ENCODE data around the gene MAP2K6. TPM values are rescaled to one million over a fixed set of nuclear protein-coding genes. Genes with fewer than 3 reads are reported as not detected.

The MAP2K6 gene
- total RNA-seq, 2 experiments from 2014 or later: 14.0 to 14.6 TPM

DNA sequence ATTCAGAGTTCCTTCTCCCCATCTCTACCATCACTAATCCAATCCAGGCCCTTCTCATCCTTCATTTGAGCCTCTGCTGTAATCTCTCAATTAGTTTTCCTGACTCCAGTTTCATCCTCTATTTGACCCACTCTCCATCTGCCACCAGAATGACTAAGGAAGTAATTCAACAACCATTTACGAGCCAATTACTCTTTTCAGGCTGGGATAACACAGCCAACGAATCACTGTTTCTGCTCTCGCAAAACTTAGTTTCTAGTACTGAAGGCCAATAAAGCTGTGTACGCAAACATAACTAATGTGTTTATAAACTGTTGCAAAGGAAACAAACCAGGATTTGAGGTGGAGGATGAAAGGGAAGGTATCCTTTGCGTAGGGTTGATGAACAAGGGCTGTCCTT, 53.7 kb downstream of the MAP2K6 start:
- Mint-ChIP-seq H3K36me3 (ENCODE audit: low read depth) (peaks cover 39% of the 10 kb centered on the region), H3K27ac (no peak overlapping the region), H3K4me1 (ENCODE audit: low read depth) (peaks cover 24% of the 10 kb centered on the region), H3K4me3 (no peak overlapping the region), H3K9me3 (no peaks in the 10 kb centered on the region), H3K27me3 (no peaks in the 10 kb centered on the region)
- TF ChIP-seq, protein P1, sequence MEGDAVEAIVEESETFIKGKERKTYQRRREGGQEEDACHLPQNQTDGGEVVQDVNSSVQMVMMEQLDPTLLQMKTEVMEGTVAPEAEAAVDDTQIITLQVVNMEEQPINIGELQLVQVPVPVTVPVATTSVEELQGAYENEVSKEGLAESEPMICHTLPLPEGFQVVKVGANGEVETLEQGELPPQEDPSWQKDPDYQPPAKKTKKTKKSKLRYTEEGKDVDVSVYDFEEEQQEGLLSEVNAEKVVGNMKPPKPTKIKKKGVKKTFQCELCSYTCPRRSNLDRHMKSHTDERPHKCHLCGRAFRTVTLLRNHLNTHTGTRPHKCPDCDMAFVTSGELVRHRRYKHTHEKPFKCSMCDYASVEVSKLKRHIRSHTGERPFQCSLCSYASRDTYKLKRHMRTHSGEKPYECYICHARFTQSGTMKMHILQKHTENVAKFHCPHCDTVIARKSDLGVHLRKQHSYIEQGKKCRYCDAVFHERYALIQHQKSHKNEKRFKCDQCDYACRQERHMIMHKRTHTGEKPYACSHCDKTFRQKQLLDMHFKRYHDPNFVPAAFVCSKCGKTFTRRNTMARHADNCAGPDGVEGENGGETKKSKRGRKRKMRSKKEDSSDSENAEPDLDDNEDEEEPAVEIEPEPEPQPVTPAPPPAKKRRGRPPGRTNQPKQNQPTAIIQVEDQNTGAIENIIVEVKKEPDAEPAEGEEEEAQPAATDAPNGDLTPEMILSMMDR (IDR thresholded peaks at IDR 0.05): no peak
- H3K4me3 ChIP-seq (ENCODE audit: low read length): no peak overlapping the region
- intact Hi-C loops (cut with DNase I, micrococcal nuclease): no loop called here
- no peak overlapping the region for H3K27ac ChIP-seq (ENCODE audit: low read depth in 1 of 2, low read length in 2 of 2)
- no peaks in the 10 kb centered on the region for H3K36me3 ChIP-seq (ENCODE audit: insufficient read depth, low read length)
- DNase-seq (no peak), ATAC-seq (ENCODE audit: poor library complexity) (no peak)
- H3K9me3 ChIP-seq (ENCODE audit: control insufficient read depth in 1 of 2, insufficient read depth in 1 of 2, low read length in 2 of 2): no peaks in the 10 kb centered on the region
- CTCF ChIA-PET: no interaction called here
- POLR2A ChIA-PET: no interaction called here
- H3K4me1 ChIP-seq (ENCODE audit: insufficient read depth, low read length): no peaks in the 10 kb centered on the region
- no peaks in the 10 kb centered on the region for H3K27me3 ChIP-seq (ENCODE audit: control insufficient read depth in 1 of 2, insufficient read depth in 2 of 2, low read length in 2 of 2)

- H3K9me3 ChIP-seq (ENCODE audit: control insufficient read depth in 1 of 2, insufficient read depth in 1 of 2, low read length in 2 of 2): no peaks in the 10 kb centered on the region
- TF ChIP-seq, protein P1 (IDR thresholded peaks at IDR 0.05): no peak
- H3K9me3 Mint-ChIP-seq: no peaks in the 10 kb centered on the region
- ChIA-PET CTCF (no interaction called here), POLR2A (no interaction called here)
- no peaks in the 10 kb centered on the region for H3K27me3 Mint-ChIP-seq
- H3K27ac Mint-ChIP-seq: no peak overlapping the region
- DNase-seq: no peak
- intact Hi-C loops (cut with DNase I, micrococcal nuclease): loop anchor here in 1 of 2 experiments (10.0 kb wide), 1 partner anchor 46 kb away; no protein-coding TSS in a partner anchor
- H3K4me3 Mint-ChIP-seq: no peak overlapping the region
- peaks cover 3% of the 10 kb centered on the region for H3K36me3 ChIP-seq (ENCODE audit: insufficient read depth, low read length)
- H3K4me1 ChIP-seq (ENCODE audit: insufficient read depth, low read length): no peaks in the 10 kb centered on the region
- H3K4me3 ChIP-seq (ENCODE audit: low read length): no peak overlapping the region
- peaks cover 26% of the 10 kb centered on the region for H3K4me1 Mint-ChIP-seq (ENCODE audit: low read depth)
- no peak overlapping the region for H3K27ac ChIP-seq (ENCODE audit: low read depth in 1 of 2, low read length in 2 of 2)
- no peaks in the 10 kb centered on the region for H3K27me3 ChIP-seq (ENCODE audit: control insufficient read depth in 1 of 2, insufficient read depth in 2 of 2, low read length in 2 of 2)
- H3K36me3 Mint-ChIP-seq (ENCODE audit: low read depth): peaks cover 48% of the 10 kb centered on the region
- ATAC-seq (ENCODE audit: poor library complexity): no peak
Observed at GRCh38 chr17:69470702-69471101, 56.2 kb downstream of the MAP2K6 start.

DNA sequence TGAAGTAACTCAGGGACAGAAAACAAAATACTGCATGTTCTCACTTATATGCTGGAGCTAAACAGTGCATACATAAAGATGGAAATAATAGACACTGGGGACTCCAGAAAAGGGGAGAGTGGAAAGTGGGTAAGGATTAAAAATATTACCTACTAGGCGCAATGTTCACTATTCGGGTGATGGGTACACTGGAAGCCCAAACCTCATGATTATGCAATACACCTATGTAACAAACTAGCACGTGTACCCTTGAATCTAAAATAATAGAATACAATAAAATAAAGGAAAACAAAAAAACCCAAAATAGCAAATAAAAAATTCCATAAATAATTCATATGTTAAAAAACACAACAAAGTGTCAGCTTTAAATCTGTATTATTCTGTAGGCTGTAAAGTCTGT, 56.9 kb downstream of the MAP2K6 start:
- H3K27me3 Mint-ChIP-seq: no peaks in the 10 kb centered on the region
- Histone ChIP-seq H3K27ac (ENCODE audit: low read depth in 1 of 2, low read length in 2 of 2) (no peak overlapping the region), H3K36me3 (ENCODE audit: insufficient read depth, low read length) (peaks cover 3% of the 10 kb centered on the region), H3K9me3 (ENCODE audit: control insufficient read depth in 1 of 2, insufficient read depth in 1 of 2, low read length in 2 of 2) (no peaks in the 10 kb centered on the region), H3K4me1 (ENCODE audit: insufficient read depth, low read length) (no peaks in the 10 kb centered on the region), H3K27me3 (ENCODE audit: control insufficient read depth in 1 of 2, insufficient read depth in 2 of 2, low read length in 2 of 2) (no peaks in the 10 kb centered on the region), H3K4me3 (ENCODE audit: low read length) (no peak overlapping the region)
- no peak overlapping the region for H3K4me3 Mint-ChIP-seq
- no peaks in the 10 kb centered on the region for H3K9me3 Mint-ChIP-seq
- TF ChIP-seq, protein P1 (IDR thresholded peaks at IDR 0.05): no peak
- ATAC-seq (ENCODE audit: poor library complexity): no peak
- H3K27ac Mint-ChIP-seq: no peak overlapping the region
- H3K4me1 Mint-ChIP-seq (ENCODE audit: low read depth): peaks cover 30% of the 10 kb centered on the region
- POLR2A ChIA-PET: no interaction called here
- H3K36me3 Mint-ChIP-seq (ENCODE audit: low read depth): peaks cover 51% of the 10 kb centered on the region
- CTCF ChIA-PET: interaction anchor here (1.1 kb wide), 1 partner anchor 77 kb away, joined by 3 read pairs; no protein-coding TSS in a partner anchor
- DNase-seq: no peak
- intact Hi-C loops (cut with DNase I, micrococcal nuclease): loop anchor here in 1 of 2 experiments (10.0 kb wide), 1 partner anchor 47 kb away; no protein-coding TSS in a partner anchor

All from CD4-positive, alpha-beta T cell (primary cell).